Measurements from ENCODE around the gene HTN1. TPM values are rescaled to one million over a fixed set of nuclear protein-coding genes. Genes with fewer than 3 reads are reported as not detected.

The HTN1 gene
- total RNA-seq, 2 experiments from 2014 or later = not detected

GRCh38 chr4:70059149-70059548, 8.9 kb downstream of the HTN1 start:
- Histone ChIP-seq H4K20me1 (ENCODE audit: insufficient read depth, low read length) (no peaks in the 10 kb centered on the region), H3K4me2 (ENCODE audit: low read length) (no peak overlapping the region), H3K9me3 (ENCODE audit: low read length) (no peaks in the 10 kb centered on the region), H3K9me2 (ENCODE audit: insufficient read depth, low read length) (no peaks in the 10 kb centered on the region), H3K4me3 (ENCODE audit: low read depth, low read length, poor library complexity, severe bottlenecking) (no peak overlapping the region), H2AFZ (ENCODE audit: low read length) (no peak overlapping the region), H3K4me1 (ENCODE audit: insufficient read depth, low read length, poor library complexity, severe bottlenecking) (no peaks in the 10 kb centered on the region), H3K79me2 (ENCODE audit: insufficient read depth, low read depth, low read length) (no peaks in the 10 kb centered on the region), H3K36me3 (ENCODE audit: insufficient read depth, low read length) (no peaks in the 10 kb centered on the region), H3K27ac (ENCODE audit: low read depth, low read length, poor library complexity, severe bottlenecking) (no peak overlapping the region)
- DNase-seq (ENCODE audit: low spot score) = no peak
- ChIA-PET CTCF (ENCODE audit: unreplicated experiment) (no interaction called here), POLR2A (no interaction called here)
- BruUV-seq (replicated peaks) = no TSS peak
- intact Hi-C loops (cut with micrococcal nuclease; ENCODE audit: unreplicated experiment) = no loop called here
- TF ChIP-seq CTCF (conservative IDR thresholded peaks at IDR 0.05; ENCODE audit: low read length) (no peak), EZH2phosphoT487 (IDR thresholded peaks at IDR 0.05; ENCODE audit: borderline replicate concordance, low read depth, low read length) (no peak)

- no peaks in the 10 kb centered on the region for H3K36me3 ChIP-seq (ENCODE audit: insufficient read depth, low read length)
- H3K4me3 ChIP-seq (ENCODE audit: low read depth, low read length, poor library complexity, severe bottlenecking) = no peak overlapping the region
- no peak for DNase-seq (ENCODE audit: low spot score)
- no peaks in the 10 kb centered on the region for H3K9me3 ChIP-seq (ENCODE audit: low read length)
- H3K27ac ChIP-seq (ENCODE audit: low read depth, low read length, poor library complexity, severe bottlenecking) = no peak overlapping the region
- no peaks in the 10 kb centered on the region for H4K20me1 ChIP-seq (ENCODE audit: insufficient read depth, low read length)
- no peak overlapping the region for H3K4me2 ChIP-seq (ENCODE audit: low read length)
- ChIA-PET POLR2A (no interaction called here), CTCF (ENCODE audit: unreplicated experiment) (no interaction called here)
- no peak overlapping the region for H2AFZ ChIP-seq (ENCODE audit: low read length)
- no peaks in the 10 kb centered on the region for H3K79me2 ChIP-seq (ENCODE audit: insufficient read depth, low read depth, low read length)
- no TSS peak for BruUV-seq (replicated peaks)
- intact Hi-C loops (cut with micrococcal nuclease; ENCODE audit: unreplicated experiment) = no loop called here
- no peaks in the 10 kb centered on the region for H3K9me2 ChIP-seq (ENCODE audit: insufficient read depth, low read length)
- no peak for TF ChIP-seq EZH2phosphoT487 (IDR thresholded peaks at IDR 0.05; ENCODE audit: borderline replicate concordance, low read depth, low read length)
- no peak for TF ChIP-seq CTCF (conservative IDR thresholded peaks at IDR 0.05; ENCODE audit: low read length)
- no peaks in the 10 kb centered on the region for H3K4me1 ChIP-seq (ENCODE audit: insufficient read depth, low read length, poor library complexity, severe bottlenecking)
Observed at GRCh38 chr4:70062000-70062399, 11.8 kb downstream of the HTN1 start.

GRCh38 chr4:70080205-70080604, 30.0 kb downstream of the HTN1 start:
- no peak for TF ChIP-seq EZH2phosphoT487 (IDR thresholded peaks at IDR 0.05; ENCODE audit: borderline replicate concordance, low read depth, low read length)
- TF ChIP-seq CTCF (conservative IDR thresholded peaks at IDR 0.05; ENCODE audit: low read length) = no peak
- Histone ChIP-seq H2AFZ (ENCODE audit: low read length) (no peak overlapping the region), H3K4me3 (ENCODE audit: low read depth, low read length, poor library complexity, severe bottlenecking) (no peak overlapping the region), H3K4me1 (ENCODE audit: insufficient read depth, low read length, poor library complexity, severe bottlenecking) (no peaks in the 10 kb centered on the region), H3K36me3 (ENCODE audit: insufficient read depth, low read length) (no peaks in the 10 kb centered on the region), H3K9me2 (ENCODE audit: insufficient read depth, low read length) (no peaks in the 10 kb centered on the region), H3K9me3 (ENCODE audit: low read length) (no peaks in the 10 kb centered on the region), H3K4me2 (ENCODE audit: low read length) (no peak overlapping the region), H4K20me1 (ENCODE audit: insufficient read depth, low read length) (no peaks in the 10 kb centered on the region), H3K27ac (ENCODE audit: low read depth, low read length, poor library complexity, severe bottlenecking) (no peak overlapping the region), H3K79me2 (ENCODE audit: insufficient read depth, low read depth, low read length) (no peaks in the 10 kb centered on the region)
- intact Hi-C loops (cut with micrococcal nuclease; ENCODE audit: unreplicated experiment) = no loop called here
- BruUV-seq (replicated peaks) = no TSS peak
- ChIA-PET CTCF (ENCODE audit: unreplicated experiment) (no interaction called here), POLR2A (no interaction called here)
- no peak for DNase-seq (ENCODE audit: low spot score)

All from OCI-LY7 (cell line).